ENCODE results near the gene TBC1D2B. TPM values are rescaled to one million over a fixed set of nuclear protein-coding genes. Genes with fewer than 3 reads are reported as not detected.

Gene TBC1D2B
- total and polyA plus RNA-seq, 2 experiments from 2014 or later: 24.8 to 38.4 TPM

DNA sequence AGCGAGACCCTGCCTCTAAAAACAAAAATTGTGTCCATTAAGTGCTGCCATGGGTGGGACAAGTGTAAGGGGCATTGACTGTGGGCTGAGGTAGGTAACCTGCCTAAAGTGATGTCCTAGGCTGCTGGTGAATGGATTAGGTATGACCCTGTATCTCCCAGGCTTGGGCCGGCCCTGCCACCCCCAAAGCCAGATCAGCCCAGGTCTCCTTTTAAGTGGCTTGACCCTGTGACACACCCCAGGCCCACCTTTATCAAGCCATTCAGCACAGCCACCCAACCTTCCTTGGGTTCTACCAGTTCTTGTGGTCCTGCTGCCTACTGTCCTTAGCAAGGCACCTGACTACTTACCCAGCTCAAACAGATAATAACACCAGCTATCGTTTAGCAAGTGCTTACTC is 35.0 kb upstream of the TBC1D2B start:
- Histone ChIP-seq H2AFZ (no peak overlapping the region), H3K4me3 (no peak overlapping the region), H3K36me3 (replicated peaks; ENCODE audit: insufficient read depth, low read depth) (no peaks in the 10 kb centered on the region), H3K4me2 (no peak overlapping the region), H3K79me2 (no peaks in the 10 kb centered on the region), H3K27ac (no peak overlapping the region), H3K9me2 (replicated peaks; ENCODE audit: insufficient read depth) (no peaks in the 10 kb centered on the region), H3K9me3 (ENCODE audit: low read depth) (no peaks in the 10 kb centered on the region), H4K20me1 (ENCODE audit: insufficient read depth, poor library complexity, severe bottlenecking) (no peaks in the 10 kb centered on the region), H3K4me1 (ENCODE audit: insufficient read depth) (no peaks in the 10 kb centered on the region), H3K27me3 (no peaks in the 10 kb centered on the region)
- WGBS (ENCODE audit: low lambda C conversion rate, missing lambda C conversion rate): 84% methylated on average over 3 of the region's 3 CpGs
- no peak for DNase-seq (ENCODE audit: low spot score)
- TF ChIP-seq CTCF (IDR thresholded peaks at IDR 0.05; ENCODE audit: poor library complexity): no peak
- no peak for TF ChIP-seq EZH2 (IDR thresholded peaks at IDR 0.05; ENCODE audit: borderline replicate concordance)
- no peak for TF ChIP-seq EZH2phosphoT487 (IDR thresholded peaks at IDR 0.05; ENCODE audit: low read depth, severe bottlenecking, unreplicated experiment)

DNA sequence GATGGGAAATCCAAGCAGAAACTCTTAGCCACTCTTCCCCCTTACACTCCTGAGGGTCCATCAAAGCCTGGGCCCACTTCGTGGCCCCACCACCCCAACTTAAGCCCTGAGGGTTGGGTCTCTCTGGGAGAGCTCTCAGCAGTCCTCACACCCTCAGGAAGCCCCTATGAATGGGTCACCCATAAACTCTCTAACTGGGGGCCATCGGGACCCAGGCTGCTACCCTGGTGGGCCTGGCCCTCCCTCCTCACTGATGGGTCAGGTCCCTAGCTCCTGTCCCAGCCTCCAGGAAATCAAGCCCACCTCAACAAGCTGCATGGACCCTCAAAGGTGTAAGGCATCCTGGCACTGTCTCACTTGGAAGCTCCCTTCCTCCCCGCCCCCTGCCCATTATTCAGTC is 34.3 kb upstream of the TBC1D2B start:
- no peak for DNase-seq (ENCODE audit: low spot score)
- Histone ChIP-seq H3K4me3 (no peak overlapping the region), H3K27ac (no peak overlapping the region), H3K79me2 (no peaks in the 10 kb centered on the region), H4K20me1 (ENCODE audit: insufficient read depth, poor library complexity, severe bottlenecking) (no peaks in the 10 kb centered on the region), H3K4me2 (no peak overlapping the region), H2AFZ (no peak overlapping the region), H3K9me3 (ENCODE audit: low read depth) (no peaks in the 10 kb centered on the region), H3K9me2 (replicated peaks; ENCODE audit: insufficient read depth) (no peaks in the 10 kb centered on the region), H3K27me3 (no peaks in the 10 kb centered on the region), H3K36me3 (replicated peaks; ENCODE audit: insufficient read depth, low read depth) (no peaks in the 10 kb centered on the region), H3K4me1 (ENCODE audit: insufficient read depth) (no peaks in the 10 kb centered on the region)
- TF ChIP-seq EZH2phosphoT487 (IDR thresholded peaks at IDR 0.05; ENCODE audit: low read depth, severe bottlenecking, unreplicated experiment): no peak
- TF ChIP-seq CTCF (IDR thresholded peaks at IDR 0.05; ENCODE audit: poor library complexity): no peak
- TF ChIP-seq EZH2 (IDR thresholded peaks at IDR 0.05; ENCODE audit: borderline replicate concordance): no peak
- WGBS (ENCODE audit: low lambda C conversion rate, missing lambda C conversion rate): 94% methylated on average over 3 of the region's 3 CpGs

- no peaks in the 10 kb centered on the region for H3K4me1 ChIP-seq (ENCODE audit: insufficient read depth)
- H3K27me3 ChIP-seq: no peaks in the 10 kb centered on the region
- H3K4me3 ChIP-seq: no peak overlapping the region
- no peak overlapping the region for H3K27ac ChIP-seq
- H3K4me2 ChIP-seq: no peak overlapping the region
- DNase-seq (ENCODE audit: low spot score): no peak
- 97% methylated on average over 10 of the region's 10 CpGs for WGBS (ENCODE audit: low lambda C conversion rate, missing lambda C conversion rate)
- no peaks in the 10 kb centered on the region for H3K36me3 ChIP-seq (replicated peaks; ENCODE audit: insufficient read depth, low read depth)
- H2AFZ ChIP-seq: no peak overlapping the region
- TF ChIP-seq EZH2 (IDR thresholded peaks at IDR 0.05; ENCODE audit: borderline replicate concordance) (no peak), EZH2phosphoT487 (IDR thresholded peaks at IDR 0.05; ENCODE audit: low read depth, severe bottlenecking, unreplicated experiment) (no peak), CTCF (IDR thresholded peaks at IDR 0.05; ENCODE audit: poor library complexity) (no peak)
- H3K9me3 ChIP-seq (ENCODE audit: low read depth): no peaks in the 10 kb centered on the region
- H3K79me2 ChIP-seq: no peaks in the 10 kb centered on the region
- H3K9me2 ChIP-seq (replicated peaks; ENCODE audit: insufficient read depth): no peaks in the 10 kb centered on the region
- no peaks in the 10 kb centered on the region for H4K20me1 ChIP-seq (ENCODE audit: insufficient read depth, poor library complexity, severe bottlenecking)
These were observed 33.5 kb upstream of the TBC1D2B start for GRCh38 chr15:78110916-78111475.
